H1 (cell line): ENCODE data around the gene GALNT12. TPM values are rescaled to one million over a fixed set of nuclear protein-coding genes. Genes with fewer than 3 reads are reported as not detected.

ENCODE experiments used
- CTBP2 ChIP-seq: IDR thresholded peaks from 2 replicates; pipeline ENCODE4 v1.7.0; 2011; ENCODE audit warnings: borderline replicate concordance, mild to moderate bottlenecking, moderate library complexity, mixed read lengths, low read length; ENCODE audit not compliant: insufficient read depth, insufficient read length
- NRF1 ChIP-seq: IDR thresholded peaks from 2 replicates; pipeline ENCODE4 v1.6.1; 2011; ENCODE audit warnings: mild to moderate bottlenecking, low read depth, low read length, improper control_type of control experiment
- SP2 ChIP-seq: IDR thresholded peaks from 2 replicates; pipeline ENCODE4 v1.6.1; 2012; ENCODE audit warnings: mild to moderate bottlenecking, low read length, inconsistent platforms
- polyA plus RNA-seq, 7 experiments: library from polyadenylated mRNA; depleted of rRNA in 3 of 7; stranded (reverse) in 5 of 7; unstranded in 2 of 7; fragments of >200 nt in 5 of 7; fragments of 200-250 nt in 2 of 7; gene quantifications; 1 replicate in 5 of 7; 2 replicates in 1 of 7; 4 replicates in 1 of 7; pipeline versions ENCODE4 v1.2.1 to v1.2.3, GENCODE V29; 2011 to 2013; ENCODE audit warnings: missing spikeins in 2 of 7, mixed read lengths in 2 of 7
- total RNA-seq: library from RNA; stranded (reverse); fragmentation: NEBNext Ultra II Directional; extraction: Animal tissue kit (Norgen Biotek cat#: 25700); gene quantifications from 2 replicates; pipeline ENCODE4 v1.2.1, GENCODE V29; 2021

The GALNT12 gene
- total and polyA plus RNA-seq, 2 of the 8 experiments (the other 6 are each of a cell fraction or from before 2014, with no cell fraction given): 16.2 to 19.6 TPM

DNA sequence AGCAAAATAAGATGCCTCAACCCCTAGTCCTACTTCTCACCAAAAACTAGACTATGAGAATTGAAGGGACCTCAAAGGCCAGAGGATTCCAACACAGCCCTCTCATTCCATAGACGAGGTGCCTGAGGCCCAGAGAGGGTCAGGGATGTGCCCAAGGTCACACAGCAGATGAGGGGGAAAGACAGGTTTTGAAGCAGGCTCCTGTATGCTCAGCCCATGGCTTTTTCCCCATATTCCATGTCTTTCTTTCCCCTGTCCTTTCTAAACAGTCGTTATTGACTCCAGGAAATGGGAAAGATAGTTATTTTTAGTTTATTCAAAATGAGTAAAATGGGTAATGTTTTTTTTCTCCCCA lies 75.1 kb downstream of the GALNT12 start (continued):
- TF ChIP-seq NRF1: no peak
- no peak for TF ChIP-seq CTBP2
- TF ChIP-seq SP2: no peak
